HepG2 (cell line): ENCODE data around the gene CERS5.

Experiments
- CEBPZ ChIP-seq: IDR thresholded peaks from 2 replicates; pipeline ENCODE4 v1.6.1; 2012; ENCODE audit warnings: low read length, improper control_type of control experiment
- ELF1 ChIP-seq: sonication (generic); formaldehyde crosslinking; IDR thresholded peaks from 2 replicates; pipeline ENCODE4 v1.4.0; 2020; ENCODE audit warnings: missing genetic modification reagents
- HCFC1 ChIP-seq: fragments of 150-350 bp; IDR thresholded peaks from 2 replicates; pipeline ENCODE4 v1.6.1; 2014; ENCODE audit warnings: low read depth, low read length
- KDM5A ChIP-seq: fragments of 200-600 bp; sonication (generic); IDR thresholded peaks from 2 replicates; pipeline ENCODE4 v1.7.0; 2018; ENCODE audit warnings: antibody characterized with exemption, mild to moderate bottlenecking, low read length, borderline replicate concordance
- POLR2A ChIP-seq, 2 experiments: IDR thresholded peaks; 2 replicates each; pipeline ENCODE4 v1.6.1; 2011; ENCODE audit warnings: low read depth in 2 of 2, low read length in 2 of 2, mild to moderate bottlenecking in 1 of 2, moderate library complexity in 1 of 2; ENCODE audit not compliant: insufficient read depth in 1 of 2
- POLR2AphosphoS5 ChIP-seq: IDR thresholded peaks from 2 replicates; pipeline ENCODE4 v1.6.1; 2012; ENCODE audit warnings: low read depth, low read length
- RFX3 ChIP-seq: IDR thresholded peaks from 2 replicates; pipeline ENCODE4 v1.6.1; 2016; ENCODE audit warnings: missing biosample characterization, missing genetic modification reagents
- TRIM22 ChIP-seq: fragments of 450-650 bp; IDR thresholded peaks from 2 replicates; pipeline ENCODE4 v1.6.1; 2017
- ZHX1 ChIP-seq: sonication (generic); formaldehyde crosslinking; IDR thresholded peaks from 2 replicates; pipeline ENCODE4 v1.8.1; 2022; ENCODE audit warnings: low read depth, mild to moderate bottlenecking, missing genetic modification reagents
- ZNF24 ChIP-seq: fragments of 450-650 bp; IDR thresholded peaks from 2 replicates; pipeline ENCODE4 v1.6.1; 2017; ENCODE audit warnings: antibody characterized with exemption, mild to moderate bottlenecking
- ZNF292 ChIP-seq: sonication (generic); formaldehyde crosslinking; IDR thresholded peaks from 2 replicates; pipeline ENCODE4 v1.8.1; 2022; ENCODE audit warnings: mild to moderate bottlenecking, low read depth, missing genetic modification reagents, borderline replicate concordance
- ZNF296 ChIP-seq: sonication (generic); formaldehyde crosslinking; conservative IDR thresholded peaks from 2 replicates; pipeline ENCODE4 v1.5.0; 2020; ENCODE audit warnings: mild to moderate bottlenecking, missing genetic modification reagents
- ZNF605 ChIP-seq: sonication (generic); formaldehyde crosslinking; IDR thresholded peaks from 2 replicates; pipeline ENCODE4 v1.8.0; 2022; ENCODE audit warnings: mild to moderate bottlenecking, missing genetic modification reagents
- ZNF644 ChIP-seq: IDR thresholded peaks from 2 replicates; pipeline ENCODE4 v1.6.1; 2016; ENCODE audit warnings: low read depth

GRCh38 chr12:50212071-50212467 lies 44.9 kb upstream of the CERS5 start:
- no peak for TF ChIP-seq ELF1
- no peak for TF ChIP-seq ZNF24
- TF ChIP-seq TRIM22: no peak
- no peak for TF ChIP-seq CEBPZ
- no peak for TF ChIP-seq POLR2AphosphoS5
- TF ChIP-seq KDM5A: no peak
- TF ChIP-seq POLR2A (IDR thresholded peaks at IDR 0.05; ENCODE audit: insufficient read depth in 1 of 2, low read depth in 2 of 2, low read length in 2 of 2): no peak
- TF ChIP-seq ZNF605 (CRISPR knock-in tag): no peak
- TF ChIP-seq ZHX1 (CRISPR knock-in tag): no peak
- no peak for TF ChIP-seq ZNF644 (CRISPR knock-in tag)
- no peak for TF ChIP-seq HCFC1
- TF ChIP-seq ZNF292: no peak
- no peak for TF ChIP-seq RFX3
- TF ChIP-seq ZNF296 (CRISPR knock-in tag): no peak
